HepG2 (cell line): ENCODE data around the gene OBP2A. TPM values are rescaled to one million over a fixed set of nuclear protein-coding genes. Genes with fewer than 3 reads are reported as not detected.

Experiments used
- ASH2L ChIP-seq: fragments of 300-600, 200-600 bp; sonication (generic); IDR thresholded peaks from 2 replicates; pipeline ENCODE4 v1.7.0; 2017; ENCODE audit warnings: low read depth, mild to moderate bottlenecking, moderate library complexity, mixed read lengths, low read length; ENCODE audit not compliant: insufficient read length
- FOXM1 ChIP-seq: sonication (generic); formaldehyde crosslinking; IDR thresholded peaks from 2 replicates; pipeline ENCODE4 v1.5.0; 2020; ENCODE audit warnings: missing genetic modification reagents
- KLF9 ChIP-seq: IDR thresholded peaks from 2 replicates; pipeline ENCODE4 v1.6.1; 2016; ENCODE audit warnings: low read depth
- RBFOX2 ChIP-seq: fragments of 200-400 bp; formaldehyde crosslinking; IDR thresholded peaks from 2 replicates; pipeline ENCODE4 v1.6.1; 2017; ENCODE audit warnings: low read depth, mild to moderate bottlenecking, low read length
- SP4 ChIP-seq: sonication (generic); formaldehyde crosslinking; IDR thresholded peaks from 2 replicates; pipeline ENCODE4 v1.8.1; 2023; ENCODE audit warnings: mild to moderate bottlenecking, missing genetic modification reagents
- ZNF558 ChIP-seq: sonication (generic); formaldehyde crosslinking; IDR thresholded peaks from 2 replicates; pipeline ENCODE4 v1.9.0; 2022; ENCODE audit warnings: mild to moderate bottlenecking, missing genetic modification reagents, borderline replicate concordance
- ZNF660 ChIP-seq: sonication (generic); formaldehyde crosslinking; IDR thresholded peaks from 2 replicates; pipeline ENCODE4 v1.5.1; 2020; ENCODE audit warnings: mild to moderate bottlenecking, low read depth, missing genetic modification reagents, borderline replicate concordance
- ZNF772 ChIP-seq: sonication (generic); formaldehyde crosslinking; IDR thresholded peaks from 2 replicates; pipeline ENCODE4 v1.5.0; 2020; ENCODE audit warnings: mild to moderate bottlenecking, missing genetic modification reagents
- polyA plus RNA-seq, 8 experiments: library from polyadenylated mRNA; depleted of rRNA in 3 of 8; stranded (reverse) in 7 of 8; unstranded in 1 of 8; fragments of >200 nt; fragmentation: Illumina TruSeq in 4 of 8; extraction: Trizol in 4 of 8; gene quantifications; 2 replicates each; pipeline versions ENCODE4 v1.2.1 to v1.2.3, GENCODE V29; 2011 to 2016; ENCODE audit warnings: low read depth in 4 of 8, missing spikeins in 1 of 8, mixed read lengths in 1 of 8; ENCODE audit not compliant: insufficient read depth in 1 of 8
- total RNA-seq, 5 experiments: library from RNA; depleted of rRNA; stranded (reverse); fragments of >200 nt; fragmentation: Illumina TruSeq; extraction: Trizol; gene quantifications; 2 replicates each; pipeline ENCODE4 v1.2.3, GENCODE V29; 2016; ENCODE audit warnings: low read depth in 1 of 5
- TF ChIP-seq, protein P1 (sequence below): sonication (generic); formaldehyde crosslinking; IDR thresholded peaks from 2 replicates; pipeline ENCODE4 v1.9.0; 2022; ENCODE audit warnings: missing genetic modification reagents, mild to moderate bottlenecking, borderline replicate concordance
- TF ChIP-seq, protein P2 (sequence below): sonication (generic); formaldehyde crosslinking; IDR thresholded peaks from 2 replicates; pipeline ENCODE4 v1.5.0; 2020; ENCODE audit warnings: mild to moderate bottlenecking, missing genetic modification reagents
- TF ChIP-seq, protein P3 (sequence below): sonication (generic); formaldehyde crosslinking; IDR thresholded peaks from 2 replicates; pipeline ENCODE4 v1.4.0; 2020; ENCODE audit warnings: missing genetic modification reagents
- TF ChIP-seq, protein P4 (sequence below): IDR thresholded peaks from 2 replicates; pipeline ENCODE4 v1.6.1; 2016; ENCODE audit warnings: mild to moderate bottlenecking, missing biosample characterization, missing genetic modification reagents
- TF ChIP-seq, protein P5 (sequence below): sonication (generic); formaldehyde crosslinking; IDR thresholded peaks from 2 replicates; pipeline ENCODE4 v1.4.0; 2020; ENCODE audit warnings: missing genetic modification reagents, borderline replicate concordance
- TF ChIP-seq, protein P6 (sequence below): sonication (generic); formaldehyde crosslinking; IDR thresholded peaks from 2 replicates; pipeline ENCODE4 v1.5.0; 2020; ENCODE audit warnings: missing genetic modification reagents
- TF ChIP-seq, protein P7 (sequence below): sonication (generic); formaldehyde crosslinking; IDR thresholded peaks from 2 replicates; pipeline ENCODE4 v1.5.1; 2020; ENCODE audit warnings: missing genetic modification reagents, mild to moderate bottlenecking, borderline replicate concordance

OBP2A gene
- total and polyA plus RNA-seq, 2 of the 13 experiments (the other 11 are each of a cell fraction or from before 2014, with no cell fraction given) = 0.32 TPM; not detected in 1

DNA sequence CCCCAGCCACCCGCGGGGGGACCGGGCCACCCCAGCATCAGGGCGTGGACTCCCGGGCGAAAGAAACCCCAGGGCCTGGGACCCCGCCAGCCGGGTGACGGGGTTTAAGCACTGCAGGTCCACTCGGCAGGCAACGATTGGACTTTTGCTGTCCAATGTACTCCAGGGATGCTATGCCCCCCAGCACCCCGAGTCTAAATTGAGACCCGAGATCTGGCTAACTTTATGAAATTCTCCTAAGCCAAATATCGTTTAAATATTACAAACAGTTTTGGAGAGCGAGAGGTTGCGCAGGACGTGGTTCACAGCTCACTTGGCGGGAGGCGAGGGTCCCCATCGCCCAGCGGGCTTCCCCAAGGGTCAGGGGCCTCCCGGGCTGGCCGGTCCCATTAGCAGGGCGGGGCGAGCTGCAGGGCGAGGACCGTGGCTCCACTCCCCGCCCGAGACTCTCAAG lies 45.8 kb upstream of the OBP2A start (continued):
- TF ChIP-seq, protein P1, sequence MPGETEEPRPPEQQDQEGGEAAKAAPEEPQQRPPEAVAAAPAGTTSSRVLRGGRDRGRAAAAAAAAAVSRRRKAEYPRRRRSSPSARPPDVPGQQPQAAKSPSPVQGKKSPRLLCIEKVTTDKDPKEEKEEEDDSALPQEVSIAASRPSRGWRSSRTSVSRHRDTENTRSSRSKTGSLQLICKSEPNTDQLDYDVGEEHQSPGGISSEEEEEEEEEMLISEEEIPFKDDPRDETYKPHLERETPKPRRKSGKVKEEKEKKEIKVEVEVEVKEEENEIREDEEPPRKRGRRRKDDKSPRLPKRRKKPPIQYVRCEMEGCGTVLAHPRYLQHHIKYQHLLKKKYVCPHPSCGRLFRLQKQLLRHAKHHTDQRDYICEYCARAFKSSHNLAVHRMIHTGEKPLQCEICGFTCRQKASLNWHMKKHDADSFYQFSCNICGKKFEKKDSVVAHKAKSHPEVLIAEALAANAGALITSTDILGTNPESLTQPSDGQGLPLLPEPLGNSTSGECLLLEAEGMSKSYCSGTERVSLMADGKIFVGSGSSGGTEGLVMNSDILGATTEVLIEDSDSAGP (CRISPR knock-in tag) = peak; percentile 99; the same call in 1 of the 2 replicates
- TF ChIP-seq FOXM1 (CRISPR knock-in tag) (0 out of 2 replicates have a peak, but pooled peaks have one; percentile 6), ASH2L (peak; percentile 33), SP4 (CRISPR knock-in tag) (no peak; the same call in 1 of the 2 replicates), KLF9 (CRISPR knock-in tag) (no peak), ZNF558 (CRISPR knock-in tag) (no peak), ZNF660 (CRISPR knock-in tag) (no peak), RBFOX2 (no peak), ZNF772 (peak; percentile 4; the same call in 1 of the 2 replicates)
- TF ChIP-seq, protein P2, sequence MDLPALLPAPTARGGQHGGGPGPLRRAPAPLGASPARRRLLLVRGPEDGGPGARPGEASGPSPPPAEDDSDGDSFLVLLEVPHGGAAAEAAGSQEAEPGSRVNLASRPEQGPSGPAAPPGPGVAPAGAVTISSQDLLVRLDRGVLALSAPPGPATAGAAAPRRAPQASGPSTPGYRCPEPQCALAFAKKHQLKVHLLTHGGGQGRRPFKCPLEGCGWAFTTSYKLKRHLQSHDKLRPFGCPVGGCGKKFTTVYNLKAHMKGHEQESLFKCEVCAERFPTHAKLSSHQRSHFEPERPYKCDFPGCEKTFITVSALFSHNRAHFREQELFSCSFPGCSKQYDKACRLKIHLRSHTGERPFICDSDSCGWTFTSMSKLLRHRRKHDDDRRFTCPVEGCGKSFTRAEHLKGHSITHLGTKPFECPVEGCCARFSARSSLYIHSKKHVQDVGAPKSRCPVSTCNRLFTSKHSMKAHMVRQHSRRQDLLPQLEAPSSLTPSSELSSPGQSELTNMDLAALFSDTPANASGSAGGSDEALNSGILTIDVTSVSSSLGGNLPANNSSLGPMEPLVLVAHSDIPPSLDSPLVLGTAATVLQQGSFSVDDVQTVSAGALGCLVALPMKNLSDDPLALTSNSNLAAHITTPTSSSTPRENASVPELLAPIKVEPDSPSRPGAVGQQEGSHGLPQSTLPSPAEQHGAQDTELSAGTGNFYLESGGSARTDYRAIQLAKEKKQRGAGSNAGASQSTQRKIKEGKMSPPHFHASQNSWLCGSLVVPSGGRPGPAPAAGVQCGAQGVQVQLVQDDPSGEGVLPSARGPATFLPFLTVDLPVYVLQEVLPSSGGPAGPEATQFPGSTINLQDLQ (CRISPR knock-in tag) = no peak
- TF ChIP-seq, protein P3, sequence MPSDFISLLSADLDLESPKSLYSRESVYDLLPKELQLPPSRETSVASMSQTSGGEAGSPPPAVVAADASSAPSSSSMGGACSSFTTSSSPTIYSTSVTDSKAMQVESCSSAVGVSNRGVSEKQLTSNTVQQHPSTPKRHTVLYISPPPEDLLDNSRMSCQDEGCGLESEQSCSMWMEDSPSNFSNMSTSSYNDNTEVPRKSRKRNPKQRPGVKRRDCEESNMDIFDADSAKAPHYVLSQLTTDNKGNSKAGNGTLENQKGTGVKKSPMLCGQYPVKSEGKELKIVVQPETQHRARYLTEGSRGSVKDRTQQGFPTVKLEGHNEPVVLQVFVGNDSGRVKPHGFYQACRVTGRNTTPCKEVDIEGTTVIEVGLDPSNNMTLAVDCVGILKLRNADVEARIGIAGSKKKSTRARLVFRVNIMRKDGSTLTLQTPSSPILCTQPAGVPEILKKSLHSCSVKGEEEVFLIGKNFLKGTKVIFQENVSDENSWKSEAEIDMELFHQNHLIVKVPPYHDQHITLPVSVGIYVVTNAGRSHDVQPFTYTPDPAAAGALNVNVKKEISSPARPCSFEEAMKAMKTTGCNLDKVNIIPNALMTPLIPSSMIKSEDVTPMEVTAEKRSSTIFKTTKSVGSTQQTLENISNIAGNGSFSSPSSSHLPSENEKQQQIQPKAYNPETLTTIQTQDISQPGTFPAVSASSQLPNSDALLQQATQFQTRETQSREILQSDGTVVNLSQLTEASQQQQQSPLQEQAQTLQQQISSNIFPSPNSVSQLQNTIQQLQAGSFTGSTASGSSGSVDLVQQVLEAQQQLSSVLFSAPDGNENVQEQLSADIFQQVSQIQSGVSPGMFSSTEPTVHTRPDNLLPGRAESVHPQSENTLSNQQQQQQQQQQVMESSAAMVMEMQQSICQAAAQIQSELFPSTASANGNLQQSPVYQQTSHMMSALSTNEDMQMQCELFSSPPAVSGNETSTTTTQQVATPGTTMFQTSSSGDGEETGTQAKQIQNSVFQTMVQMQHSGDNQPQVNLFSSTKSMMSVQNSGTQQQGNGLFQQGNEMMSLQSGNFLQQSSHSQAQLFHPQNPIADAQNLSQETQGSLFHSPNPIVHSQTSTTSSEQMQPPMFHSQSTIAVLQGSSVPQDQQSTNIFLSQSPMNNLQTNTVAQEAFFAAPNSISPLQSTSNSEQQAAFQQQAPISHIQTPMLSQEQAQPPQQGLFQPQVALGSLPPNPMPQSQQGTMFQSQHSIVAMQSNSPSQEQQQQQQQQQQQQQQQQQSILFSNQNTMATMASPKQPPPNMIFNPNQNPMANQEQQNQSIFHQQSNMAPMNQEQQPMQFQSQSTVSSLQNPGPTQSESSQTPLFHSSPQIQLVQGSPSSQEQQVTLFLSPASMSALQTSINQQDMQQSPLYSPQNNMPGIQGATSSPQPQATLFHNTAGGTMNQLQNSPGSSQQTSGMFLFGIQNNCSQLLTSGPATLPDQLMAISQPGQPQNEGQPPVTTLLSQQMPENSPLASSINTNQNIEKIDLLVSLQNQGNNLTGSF (CRISPR knock-in tag) = no peak
- TF ChIP-seq, protein P4, sequence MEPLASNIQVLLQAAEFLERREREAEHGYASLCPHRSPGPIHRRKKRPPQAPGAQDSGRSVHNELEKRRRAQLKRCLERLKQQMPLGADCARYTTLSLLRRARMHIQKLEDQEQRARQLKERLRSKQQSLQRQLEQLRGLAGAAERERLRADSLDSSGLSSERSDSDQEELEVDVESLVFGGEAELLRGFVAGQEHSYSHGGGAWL = no peak
- TF ChIP-seq, protein P5, sequence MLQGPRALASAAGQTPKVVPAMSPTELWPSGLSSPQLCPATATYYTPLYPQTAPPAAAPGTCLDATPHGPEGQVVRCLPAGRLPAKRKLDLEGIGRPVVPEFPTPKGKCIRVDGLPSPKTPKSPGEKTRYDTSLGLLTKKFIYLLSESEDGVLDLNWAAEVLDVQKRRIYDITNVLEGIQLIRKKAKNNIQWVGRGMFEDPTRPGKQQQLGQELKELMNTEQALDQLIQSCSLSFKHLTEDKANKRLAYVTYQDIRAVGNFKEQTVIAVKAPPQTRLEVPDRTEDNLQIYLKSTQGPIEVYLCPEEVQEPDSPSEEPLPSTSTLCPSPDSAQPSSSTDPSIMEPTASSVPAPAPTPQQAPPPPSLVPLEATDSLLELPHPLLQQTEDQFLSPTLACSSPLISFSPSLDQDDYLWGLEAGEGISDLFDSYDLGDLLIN (CRISPR knock-in tag) = no peak
- TF ChIP-seq, protein P6, sequence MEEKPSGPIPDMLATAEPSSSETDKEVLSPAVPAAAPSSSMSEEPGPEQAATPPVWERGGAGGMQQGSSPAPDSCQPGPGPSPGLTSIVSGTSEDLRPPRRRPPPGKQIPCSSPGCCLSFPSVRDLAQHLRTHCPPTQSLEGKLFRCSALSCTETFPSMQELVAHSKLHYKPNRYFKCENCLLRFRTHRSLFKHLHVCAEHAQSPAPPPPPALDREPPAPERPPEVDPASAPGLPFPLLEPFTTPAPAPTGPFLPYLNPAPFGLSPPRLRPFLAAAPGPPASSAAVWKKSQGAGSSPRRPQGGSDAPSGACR (CRISPR knock-in tag) = no peak
- TF ChIP-seq, protein P7, sequence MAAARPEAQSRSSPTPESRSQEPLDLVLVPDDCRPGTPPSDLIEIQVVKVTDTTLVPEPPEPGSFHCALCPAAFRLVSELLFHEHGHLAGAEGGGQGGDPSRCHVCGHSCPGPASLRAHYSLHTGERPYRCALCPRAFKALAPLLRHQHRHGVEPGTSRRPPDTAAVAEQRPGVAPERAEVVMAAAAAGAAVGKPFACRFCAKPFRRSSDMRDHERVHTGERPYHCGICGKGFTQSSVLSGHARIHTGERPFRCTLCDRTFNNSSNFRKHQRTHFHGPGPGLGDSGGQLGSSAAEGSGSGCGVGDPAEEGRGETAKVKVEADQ = no peak
